Tibial artery (tissue), 4 donors: ENCODE data around the gene HGFAC.

Experiments
- DNase-seq, 2 donors: peaks; one replicate each; pipeline ENCODE4 v3.0.0-alpha.2; 2019
- H3K27ac ChIP-seq, 2 donors: fragments of 200-600 bp; sonication (generic) in 1 of 2; 1 replicate in 1 of 2; 2 replicates in 1 of 2; pipeline ENCODE4 v1.5.1; 2018 to 2019; ENCODE audit warnings: mild to moderate bottlenecking in 1 of 2
- H3K27me3 ChIP-seq, 2 donors: fragments of 200-600 bp; sonication (generic) in 1 of 2; one replicate each; pipeline versions ENCODE4 v1.5.1 to v1.6.0; 2016 to 2019
- H3K36me3 ChIP-seq, 3 donors: fragments of 200-600 bp; sonication (generic) in 2 of 3; one replicate each; pipeline ENCODE4 v1.5.1; 2016 to 2019; ENCODE audit warnings: mild to moderate bottlenecking in 2 of 3
- H3K4me1 ChIP-seq, 4 donors: fragments of 200-600 bp; sonication (generic) in 2 of 4; 1 replicate in 3 of 4; 2 replicates in 1 of 4; pipeline ENCODE4 v1.5.1; 2016 to 2019
- H3K4me3 ChIP-seq, 2 donors: fragments of 200-600 bp; sonication (generic) in 1 of 2; 1 replicate in 1 of 2; 2 replicates in 1 of 2; pipeline ENCODE4 v1.5.1; 2018 to 2019; ENCODE audit warnings: mild to moderate bottlenecking in 2 of 2
- H3K9me3 ChIP-seq, 3 donors: fragments of 200-600 bp; sonication (generic) in 1 of 3; one replicate each; pipeline ENCODE4 v1.5.1; 2016 to 2019
- CTCF ChIP-seq, 2 experiments: fragments of 200-600 bp in 1 of 2; fragments of 450-650 bp in 1 of 2; IDR thresholded peaks; one replicate each; pipeline ENCODE4 v1.5.1; 2017 to 2019; ENCODE audit warnings: antibody characterized with exemption in 2 of 2, mild to moderate bottlenecking in 1 of 2, moderate library complexity in 1 of 2
- intact Hi-C: fragments of 100-400 bp; cut with DNase I; formaldehyde crosslinking; loops from one replicate; pipeline ENCODE4 v1.15.0; 2023; ENCODE audit warnings: low total_unique reads

HGFAC gene

GRCh38 chr4:3433138-3433869 is 8.5 kb upstream of the HGFAC start:
- no peak for TF ChIP-seq CTCF (IDR thresholded peaks at IDR 0.05)

GRCh38 chr4:3434881-3435685 is 6.7 kb upstream of the HGFAC start:
- peak in 1 of 2 donors; percentile 59 for DNase-seq
- Histone ChIP-seq H3K9me3 (no peaks in the 10 kb centered on the region), H3K27ac (no peak overlapping the region), H3K27me3 (no peaks in the 10 kb centered on the region), H3K36me3 (peaks cover 0 to 42% (median 20%) of the 10 kb centered on the region in 3 donors), H3K4me3 (no peak overlapping the region), H3K4me1 (peaks cover 0 to 21% (median 14%) of the 10 kb centered on the region in 4 donors)
- TF ChIP-seq CTCF (IDR thresholded peaks at IDR 0.05), result no peak
- intact Hi-C loops, result no loop called here

More at GRCh38 chr4:3433138-3433869, 8.5 kb upstream of the HGFAC start:
- H3K36me3 ChIP-seq, result peaks cover 0 to 58% (median 25%) of the 10 kb centered on the region in 3 donors
- H3K27ac ChIP-seq, result no peak overlapping the region
- intact Hi-C loops, result no loop called here
- no peaks in the 10 kb centered on the region for H3K27me3 ChIP-seq
- H3K4me1 ChIP-seq, result peaks cover 0 to 15% (median 11%) of the 10 kb centered on the region in 4 donors
- no peak overlapping the region for H3K4me3 ChIP-seq
- no peak for DNase-seq
- no peaks in the 10 kb centered on the region for H3K9me3 ChIP-seq

GRCh38 chr4:3435686-3435956 is 6.1 kb upstream of the HGFAC start:
- peak in 1 of 2 donors; percentile 64 for DNase-seq
- intact Hi-C loops, result no loop called here
- TF ChIP-seq CTCF (IDR thresholded peaks at IDR 0.05), result no peak
- H3K4me1 ChIP-seq, result peaks cover 0 to 21% (median 14%) of the 10 kb centered on the region in 4 donors
- H3K27me3 ChIP-seq, result no peaks in the 10 kb centered on the region
- no peak overlapping the region for H3K4me3 ChIP-seq
- no peaks in the 10 kb centered on the region for H3K9me3 ChIP-seq
- H3K27ac ChIP-seq, result no peak overlapping the region
- H3K36me3 ChIP-seq, result peaks cover 0 to 36% (median 14%) of the 10 kb centered on the region in 3 donors

- no peak overlapping the region for H3K4me3 ChIP-seq
- no peaks in the 10 kb centered on the region for H3K9me3 ChIP-seq
- H3K27ac ChIP-seq, result peak overlapping the region in 1 of 2 donors; percentile 26
- no peaks in the 10 kb centered on the region for H3K27me3 ChIP-seq
- intact Hi-C loops, result no loop called here
- peaks cover 0 to 30% (median 8%) of the 10 kb centered on the region in 3 donors for H3K36me3 ChIP-seq
- no peak for DNase-seq
- H3K4me1 ChIP-seq, result peaks cover 0 to 21% (median 14%) of the 10 kb centered on the region in 4 donors
- no peak for TF ChIP-seq CTCF (IDR thresholded peaks at IDR 0.05)
Measured at GRCh38 chr4:3436048-3436797, 5.5 kb upstream of the HGFAC start.

- Histone ChIP-seq H3K4me3 (no peak overlapping the region), H3K27me3 (no peaks in the 10 kb centered on the region), H3K36me3 (peaks cover 0 to 22% (median under 1%) of the 10 kb centered on the region in 3 donors), H3K27ac (peak overlapping the region in 1 of 2 donors; percentile 26), H3K9me3 (no peaks in the 10 kb centered on the region), H3K4me1 (peaks cover 0 to 21% (median 14%) of the 10 kb centered on the region in 4 donors)
- intact Hi-C loops, result no loop called here
- peak in 1 of 2 donors; percentile 82 for DNase-seq
- no peak for TF ChIP-seq CTCF (IDR thresholded peaks at IDR 0.05)
Measured at GRCh38 chr4:3436798-3437581, 4.8 kb upstream of the HGFAC start.
